NCI-H1092 (cell line): ENCODE data around the gene PLIN1.

ENCODE experiments used
- DNase-seq: peaks from one replicate; lab custom pipeline; 2025; lab: John Stamatoyannopoulos, UW

Gene PLIN1

GRCh38 chr15:89654301-89654761 is 24.8 kb downstream of the PLIN1 start:
- no peak for DNase-seq

DNA sequence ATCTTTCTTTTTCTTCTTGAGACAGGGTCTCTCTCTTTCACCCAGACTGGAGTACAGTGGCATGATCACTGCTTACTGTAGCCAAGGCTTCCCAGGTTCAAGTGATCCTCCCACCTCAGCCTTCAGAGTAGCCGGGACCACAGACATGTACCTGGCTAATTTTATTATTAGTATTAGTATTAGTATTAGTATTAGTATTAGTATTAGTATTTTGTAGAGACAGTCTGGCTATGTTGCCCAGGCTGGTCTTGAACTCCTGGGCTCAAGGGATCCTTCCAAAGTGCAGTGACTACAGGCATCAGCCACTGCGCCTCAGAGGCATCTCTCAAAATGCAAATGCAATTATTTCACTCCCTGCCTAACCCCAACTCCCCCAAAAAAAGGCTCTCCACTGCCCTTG is 25.6 kb downstream of the PLIN1 start:
- no peak for DNase-seq

- DNase-seq, result no peak
Measured at GRCh38 chr15:89652666-89653065, 26.5 kb downstream of the PLIN1 start.

DNA sequence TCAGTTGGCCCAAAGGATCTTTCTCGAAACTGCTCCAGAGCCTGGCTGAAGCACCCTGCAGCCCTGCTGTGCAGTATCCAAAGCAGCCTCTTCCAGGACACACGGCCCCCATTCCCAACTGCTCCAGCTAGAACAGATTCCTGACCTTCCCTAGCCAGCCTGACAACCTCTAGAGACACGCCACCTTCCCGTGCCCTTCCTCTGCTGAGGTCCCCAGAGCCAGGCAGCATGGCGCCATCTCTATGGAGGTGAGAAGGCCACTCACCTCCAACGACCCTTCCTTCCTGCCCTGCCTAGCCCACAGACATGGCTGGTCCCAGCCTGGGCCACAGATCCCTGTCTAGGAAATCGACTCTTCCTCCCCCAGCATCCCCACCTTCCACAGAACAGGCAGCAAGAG is 27.0 kb downstream of the PLIN1 start:
- no peak for DNase-seq

GRCh38 chr15:89649716-89650115 is 29.5 kb downstream of the PLIN1 start:
- no peak for DNase-seq

DNA sequence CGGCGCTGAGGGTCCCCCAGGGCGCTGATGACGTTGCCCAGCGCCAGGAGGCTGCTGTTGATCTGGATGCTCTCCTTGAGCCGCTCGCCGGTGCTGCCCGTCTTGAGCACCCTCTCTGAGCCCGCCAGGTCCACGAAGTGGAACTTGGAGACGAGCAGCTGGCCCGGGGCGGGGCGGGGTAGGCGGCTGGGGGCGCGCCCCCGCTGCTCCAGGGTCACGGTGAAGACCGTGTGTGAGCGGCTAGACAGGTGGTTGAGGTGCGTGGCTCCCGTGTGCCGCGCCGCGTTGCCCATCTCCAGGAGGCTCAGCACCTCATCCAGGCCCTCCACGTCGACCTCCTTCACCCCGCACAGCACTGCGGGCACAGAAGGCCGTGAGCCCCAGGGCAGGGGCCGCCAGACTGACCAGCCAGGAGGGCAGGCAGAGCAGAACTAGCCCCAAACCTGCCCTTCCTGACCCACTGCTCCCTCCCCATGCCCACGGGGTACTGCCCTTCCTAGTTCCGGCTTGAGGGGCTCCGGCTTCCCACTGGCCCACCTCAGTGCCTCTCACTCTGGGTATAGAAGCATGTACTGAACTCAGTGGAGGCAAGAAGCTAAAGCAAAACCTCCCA is 30.0 kb downstream of the PLIN1 start:
- no peak for DNase-seq

DNA sequence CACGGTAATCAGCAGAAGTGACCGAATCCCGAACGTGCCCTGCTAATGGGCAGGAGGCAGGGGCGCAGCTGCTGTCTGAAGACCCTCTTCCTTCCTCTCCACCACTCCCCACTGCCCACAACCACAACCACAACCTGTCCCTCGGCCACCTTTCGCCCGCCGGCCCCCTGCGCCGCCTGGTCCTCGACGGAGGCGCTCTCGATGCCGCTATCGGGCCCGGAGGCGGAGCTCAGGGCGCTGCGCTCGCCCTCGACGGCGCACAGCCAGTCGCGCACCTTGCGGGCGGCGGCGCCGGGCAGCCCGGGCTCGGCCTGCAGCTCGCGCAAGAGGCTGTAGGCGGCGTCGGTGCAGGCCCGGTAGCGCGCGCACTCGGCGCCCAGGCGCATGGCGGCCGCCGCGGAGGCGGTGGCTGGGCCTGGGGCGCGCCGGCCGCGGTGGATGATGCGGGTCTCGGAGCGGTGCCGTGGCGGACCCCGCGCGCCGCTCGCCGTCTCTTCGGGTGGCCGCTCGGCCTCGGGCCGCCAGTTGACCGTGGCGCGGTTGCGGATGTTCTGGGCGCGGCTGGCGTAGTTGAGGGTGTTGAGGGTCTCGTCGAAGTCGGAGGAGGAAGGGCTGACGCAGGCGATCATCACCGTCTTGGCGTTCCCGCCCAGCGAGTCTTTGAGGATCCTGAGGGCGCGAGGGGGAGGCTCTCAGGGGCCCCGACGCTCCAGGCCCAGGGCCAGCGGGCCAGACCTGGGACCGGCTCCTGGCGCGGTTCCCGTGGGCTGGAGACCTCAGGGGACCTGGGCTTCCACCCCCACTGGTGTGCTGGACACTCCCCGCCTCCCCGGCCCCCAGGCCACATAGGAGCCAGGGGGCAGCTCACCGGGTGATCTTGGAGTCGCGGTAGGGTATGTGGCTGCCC is 30.8 kb downstream of the PLIN1 start:
- no peak for DNase-seq

GRCh38 chr15:89647191-89647851 is 31.8 kb downstream of the PLIN1 start:
- DNase-seq, result peak; percentile 36

DNA sequence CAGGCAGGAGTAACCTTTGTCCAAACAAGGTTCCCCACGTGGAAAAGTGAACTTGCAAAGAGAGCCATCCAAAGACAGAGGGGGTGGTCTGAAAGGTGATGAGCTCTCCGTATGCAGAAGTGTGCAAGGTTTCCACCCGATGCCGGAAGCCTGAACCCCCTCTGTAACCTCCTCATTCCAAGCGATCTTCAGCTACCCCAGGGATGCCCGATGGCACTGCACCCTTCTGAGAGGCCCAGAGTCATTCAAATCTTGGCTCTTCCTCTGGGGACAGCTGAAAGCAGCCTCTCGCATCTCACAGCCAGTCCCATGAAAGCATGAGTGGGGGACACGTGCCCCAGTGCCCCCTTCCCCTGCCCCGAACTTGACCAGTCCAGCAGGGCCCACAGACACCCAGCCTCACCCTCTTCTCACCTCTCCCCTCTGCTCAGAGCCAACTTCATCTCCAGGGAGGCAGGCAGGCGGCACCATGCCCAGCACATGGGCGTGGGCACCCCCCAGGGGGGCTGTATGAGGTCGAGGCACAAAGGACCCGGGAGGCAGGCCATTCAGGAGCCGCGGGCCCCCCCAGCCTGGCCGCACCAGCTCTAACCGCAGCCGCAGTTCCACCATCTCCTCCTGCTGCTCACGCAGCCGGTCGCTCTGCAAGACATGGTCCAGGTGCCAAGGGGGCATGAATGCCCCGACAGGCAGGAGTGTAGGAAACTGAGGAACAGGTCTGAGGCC is 32.6 kb downstream of the PLIN1 start:
- no peak for DNase-seq

DNA sequence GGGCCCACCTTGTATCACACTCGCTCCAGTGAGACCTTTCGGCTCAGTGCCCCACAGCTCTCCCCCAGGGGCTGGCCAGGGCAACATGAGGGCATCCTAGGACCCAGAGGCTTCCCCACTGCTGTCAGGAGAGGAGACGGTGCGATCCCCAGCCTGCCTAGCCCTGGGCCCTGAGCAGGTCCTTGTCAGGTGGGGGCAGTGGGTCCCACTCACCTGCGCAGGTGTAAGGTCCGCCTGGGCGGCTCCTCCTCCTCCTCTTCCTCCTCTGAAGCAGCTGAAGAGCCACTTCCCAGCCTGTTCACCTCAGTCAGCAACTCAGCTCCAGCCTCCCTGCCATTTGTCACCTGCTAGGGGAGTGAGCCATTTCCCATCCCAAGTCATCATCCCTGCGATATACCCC is 33.5 kb downstream of the PLIN1 start:
- no peak for DNase-seq

DNA sequence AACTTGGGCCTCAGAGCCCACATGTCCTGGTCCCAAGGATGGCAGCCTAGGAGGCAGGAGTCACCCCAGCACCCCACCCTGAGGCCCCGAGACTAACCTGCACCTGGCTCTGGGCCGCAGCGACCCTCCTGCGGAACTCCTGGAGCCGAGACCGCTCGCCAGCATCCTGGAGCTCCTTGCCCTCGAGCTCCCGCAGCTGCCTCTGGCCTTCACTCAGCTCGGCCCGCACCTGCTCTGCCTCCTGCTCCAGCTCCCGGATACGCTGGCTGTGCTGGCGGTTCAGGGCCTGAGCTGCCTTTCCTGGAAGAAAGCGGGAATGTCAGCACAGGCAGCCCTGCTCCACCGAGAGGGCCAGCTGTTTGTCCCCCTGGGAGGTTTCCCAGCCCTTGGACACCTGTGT is 37.1 kb downstream of the PLIN1 start:
- no peak for DNase-seq

GRCh38 chr15:89641053-89641452 is 38.1 kb downstream of the PLIN1 start:
- no peak for DNase-seq

DNA sequence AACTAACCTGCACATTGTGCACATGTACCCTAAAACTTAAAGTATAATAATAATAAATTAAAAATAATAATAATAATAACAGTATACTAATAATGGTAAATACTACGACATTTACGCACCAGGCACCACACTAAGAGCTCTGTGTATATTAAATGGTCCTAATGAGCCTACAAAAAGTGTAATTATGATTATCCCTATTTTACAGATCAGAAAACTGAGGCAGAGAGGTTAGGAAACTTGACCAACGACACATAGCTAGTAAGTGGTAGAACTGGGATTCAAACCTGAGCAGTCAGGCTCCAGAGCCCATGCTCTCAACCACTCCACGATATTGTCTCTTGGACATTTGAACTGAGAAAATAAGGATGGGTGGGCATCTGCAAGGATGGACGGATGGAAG is 38.9 kb downstream of the PLIN1 start:
- no peak for DNase-seq

- DNase-seq, result no peak
Measured at GRCh38 chr15:89633585-89633984, 45.6 kb downstream of the PLIN1 start.

DNA sequence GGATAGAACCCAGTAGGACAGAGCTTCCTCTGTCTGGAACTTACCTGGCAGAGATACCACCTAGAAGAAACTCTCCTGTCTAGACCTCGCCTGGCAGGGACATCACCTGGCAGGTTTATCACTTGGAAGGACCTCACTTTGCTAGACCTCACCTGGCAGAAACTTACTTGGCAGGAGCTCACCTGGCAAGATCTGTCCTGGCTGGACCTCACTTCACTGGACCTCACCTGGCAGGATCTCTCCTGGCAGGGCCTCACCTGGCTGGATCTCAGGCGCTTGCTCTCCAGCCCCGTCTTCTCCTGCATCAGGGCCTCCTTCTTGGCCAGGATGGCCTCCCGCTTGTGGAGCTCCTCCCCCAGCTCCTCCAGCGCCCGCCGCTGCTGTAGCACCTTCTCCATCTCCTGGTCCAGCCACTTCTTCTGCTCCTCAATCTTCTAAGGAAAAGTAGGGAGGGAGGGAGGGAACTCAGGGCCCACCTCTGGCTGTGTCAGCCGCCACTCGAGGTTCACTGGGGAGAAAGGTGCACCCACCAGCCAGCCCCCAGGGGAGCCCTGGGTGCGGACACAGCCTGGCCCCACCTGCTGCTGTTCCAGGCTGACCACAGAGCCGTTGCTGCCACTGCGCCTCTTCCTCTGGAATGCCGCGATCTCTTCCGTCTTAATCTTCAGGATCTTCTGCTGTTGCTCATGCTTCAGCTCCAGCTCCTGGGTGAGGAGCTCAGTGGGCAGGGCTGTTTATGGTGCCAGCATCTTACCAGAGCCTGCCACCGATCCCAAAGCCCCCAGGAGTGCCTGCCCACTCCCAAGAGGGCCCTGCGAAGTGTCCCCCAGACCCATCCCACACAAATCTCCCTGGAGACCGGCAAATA is 46.4 kb downstream of the PLIN1 start:
- no peak for DNase-seq

GRCh38 chr15:89631902-89632264 is 47.3 kb downstream of the PLIN1 start:
- no peak for DNase-seq

GRCh38 chr15:89630974-89631901 is 47.9 kb downstream of the PLIN1 start:
- no peak for DNase-seq

- no peak for DNase-seq
Measured at GRCh38 chr15:89630260-89630659, 48.9 kb downstream of the PLIN1 start.

- DNase-seq, result no peak
Measured at GRCh38 chr15:89629829-89630228, 49.3 kb downstream of the PLIN1 start.
